HG02798 (cell line): ENCODE measurements around the gene FCRL4.
"Not testable (repeated sequence)": the region's sequence is repeated elsewhere in the genome, so short reads cannot be mapped to it uniquely, and the experiment has no call there.

Source experiments
- ATAC-seq: cut with Tn5 transposase; IDR thresholded peaks from one replicate; pipeline ENCODE4 v1.9.1; 2021; ENCODE audit warnings: mild to moderate bottlenecking; ENCODE audit not compliant: unreplicated experiment, poor library complexity

Gene FCRL4

DNA sequence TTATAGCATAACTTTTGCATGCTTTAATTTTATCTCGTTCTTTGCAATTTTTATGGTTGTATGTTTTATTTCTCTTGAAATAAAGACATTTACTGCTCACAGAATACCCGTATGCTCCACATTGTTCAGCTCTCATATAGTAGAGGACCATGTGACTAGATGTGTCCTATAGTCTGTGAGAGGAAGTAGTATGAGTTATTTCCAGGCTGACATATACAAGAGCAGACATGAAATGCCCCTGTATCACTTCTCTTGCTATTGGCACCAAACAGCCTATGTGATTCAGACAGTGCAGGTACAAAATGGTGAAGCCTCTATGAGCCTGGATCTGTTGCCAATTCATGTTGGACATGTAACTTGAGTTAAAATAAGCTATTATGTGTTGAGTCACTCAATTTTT lies 39.8 kb downstream of the FCRL4 start:
- no peak for ATAC-seq

DNA sequence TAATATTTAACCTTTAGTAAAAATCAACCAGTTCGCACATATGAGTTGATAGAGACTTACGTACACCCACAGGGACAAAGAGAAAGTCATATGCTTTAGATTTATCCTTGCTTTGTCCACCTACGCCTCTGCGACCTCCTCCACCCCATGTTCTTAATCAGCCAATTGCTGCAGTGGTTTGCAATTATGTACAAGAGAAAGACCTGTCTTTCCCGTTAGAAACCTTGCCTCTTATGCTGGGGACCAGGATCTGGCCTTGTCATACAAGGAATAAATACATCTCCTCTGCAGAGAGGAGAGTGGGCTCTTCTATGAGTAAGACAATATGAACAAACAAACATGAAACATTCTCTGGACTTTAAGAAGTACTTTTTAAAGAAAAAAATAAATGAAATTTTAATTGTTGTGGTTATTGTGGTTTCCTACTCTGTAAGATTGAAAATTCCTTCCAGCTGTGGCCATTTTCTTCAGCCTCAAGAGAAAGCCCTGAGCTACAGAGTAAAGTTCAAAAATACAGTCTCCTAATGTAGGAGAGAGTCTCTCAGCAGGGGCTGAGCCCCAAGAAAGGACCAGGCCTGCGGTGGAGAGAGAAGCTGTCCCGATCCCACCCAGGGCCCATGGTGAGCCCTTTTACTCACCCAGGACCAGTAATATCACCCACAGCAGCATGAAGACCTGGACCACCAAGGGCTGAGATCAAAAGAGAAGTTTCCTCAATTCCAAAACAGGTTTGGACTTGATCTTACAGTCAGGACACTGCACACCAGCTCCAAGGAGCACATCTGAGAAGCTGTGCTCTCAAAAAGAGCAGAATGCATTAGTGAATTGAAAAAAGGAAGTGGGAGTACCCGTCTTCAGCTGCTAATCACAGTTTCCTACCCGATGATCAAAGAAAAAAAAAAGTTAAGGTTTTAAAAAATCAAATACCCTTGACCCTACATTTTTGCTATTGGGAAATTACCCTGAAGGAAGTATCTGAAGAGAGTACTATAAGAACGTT lies 45.9 kb downstream of the FCRL4 start, which contains the start of gene FCRL5:
TSS of gene FCRL5 (minus strand) at position 822 of the 1,000 bp plus-strand sequence. CDS start at position 669, 153 bp downstream.
- ATAC-seq: peak; percentile 80

DNA sequence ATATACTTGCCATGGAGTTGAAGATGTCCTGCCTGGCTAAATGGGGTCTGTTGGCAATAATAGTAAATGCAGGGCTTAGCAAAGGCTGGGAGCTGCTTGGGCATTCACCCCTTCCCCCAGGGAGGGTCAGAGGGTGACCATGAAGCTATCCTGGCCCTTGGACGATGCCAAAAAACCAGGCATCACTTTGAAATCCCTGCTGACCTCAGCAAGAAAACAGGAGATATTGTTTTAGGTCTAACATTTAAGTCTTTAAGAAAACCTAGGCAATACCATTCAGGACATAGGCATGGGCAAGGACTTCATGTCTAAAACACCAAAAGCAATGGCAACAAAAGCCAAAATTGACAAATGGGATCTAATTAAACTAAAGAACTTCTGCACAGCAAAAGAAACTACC lies 49.8 kb downstream of the FCRL4 start:
- ATAC-seq: not testable (repeated sequence)

DNA sequence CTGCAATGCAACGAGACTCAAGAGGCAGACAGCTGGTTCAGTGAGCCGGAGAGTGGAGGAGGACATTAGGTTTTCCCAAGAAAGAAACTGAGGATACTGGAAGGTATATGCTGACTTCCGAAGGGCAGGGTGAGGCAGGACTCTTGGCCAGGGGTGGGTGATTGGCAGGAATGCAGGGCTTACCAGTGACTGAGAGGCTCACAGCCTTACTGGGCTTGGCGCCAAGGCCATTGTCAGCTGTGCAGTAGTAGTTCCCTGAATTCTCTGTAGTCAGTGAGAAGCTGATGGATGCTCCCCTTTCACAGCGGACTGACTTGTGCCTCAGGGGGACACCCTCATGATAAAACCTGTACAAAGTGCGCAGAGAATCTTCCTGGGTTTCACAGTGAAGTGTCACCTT lies 55.2 kb downstream of the FCRL4 start:
- no peak for ATAC-seq

DNA sequence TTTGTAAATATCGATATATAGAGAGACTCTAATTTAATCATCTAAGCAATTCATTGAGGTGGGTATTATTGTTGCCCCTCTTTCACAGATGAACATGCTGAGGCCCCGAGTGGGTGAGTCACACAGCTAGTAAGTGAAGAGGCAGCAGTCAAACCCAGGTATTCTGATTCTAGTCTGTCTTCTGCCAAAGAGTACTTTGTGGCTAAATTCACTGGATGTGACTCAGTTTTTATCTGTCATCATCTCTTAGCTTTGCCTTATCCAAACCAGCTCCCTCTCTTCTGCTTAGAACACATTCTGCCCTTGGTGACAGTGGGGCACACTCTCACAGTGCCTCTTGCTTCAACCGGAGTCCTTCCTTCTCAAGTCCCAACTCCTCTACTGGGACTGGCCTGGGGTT lies 57.0 kb downstream of the FCRL4 start:
- no peak for ATAC-seq

DNA sequence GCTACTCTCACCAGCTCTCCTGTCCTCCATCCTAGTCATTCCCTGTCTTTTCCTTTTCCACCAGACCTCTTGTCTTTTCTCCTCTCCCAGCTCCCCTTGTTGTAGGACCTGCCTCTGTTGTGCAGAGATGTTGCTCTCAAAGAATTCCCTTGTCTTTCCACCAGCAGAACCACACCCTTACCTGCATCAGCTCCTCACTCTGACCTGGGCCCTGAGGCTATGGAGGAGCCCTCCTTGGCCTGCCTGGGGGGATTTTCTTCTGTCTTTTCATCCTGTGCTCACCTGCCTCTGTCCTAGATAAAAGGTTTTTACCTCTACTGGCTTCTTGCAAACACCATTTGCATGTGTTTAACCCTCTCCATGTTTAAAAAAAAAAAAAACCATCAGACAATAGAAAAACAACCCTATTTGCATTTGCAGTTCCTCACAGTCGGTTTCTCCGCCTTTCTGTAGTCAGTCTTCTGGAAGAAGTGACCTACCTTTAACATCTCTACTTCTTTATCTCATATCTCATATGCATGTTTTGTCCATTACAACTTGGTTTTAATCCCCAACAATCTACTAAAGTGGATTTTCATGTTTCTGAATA lies 57.6 kb downstream of the FCRL4 start:
- ATAC-seq: no peak

DNA sequence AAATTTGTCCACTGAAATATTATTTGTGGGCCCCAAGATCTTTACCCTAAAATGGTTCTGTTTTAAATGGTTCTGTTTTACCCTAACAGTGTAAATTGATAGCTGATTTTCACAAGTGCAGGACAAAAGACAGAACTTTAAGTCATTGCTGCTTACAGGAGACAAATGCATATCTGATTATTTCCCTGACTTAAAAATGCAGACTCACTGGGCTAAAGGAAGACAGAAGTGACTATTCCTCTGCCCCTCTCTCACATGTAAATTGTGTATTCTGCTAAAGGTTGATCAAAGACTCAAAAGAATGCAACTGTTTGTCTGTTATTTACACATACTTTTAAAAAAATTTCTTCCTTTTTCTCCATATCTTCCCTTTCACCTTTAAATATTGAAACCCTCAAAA lies 58.3 kb downstream of the FCRL4 start:
- no peak for ATAC-seq

DNA sequence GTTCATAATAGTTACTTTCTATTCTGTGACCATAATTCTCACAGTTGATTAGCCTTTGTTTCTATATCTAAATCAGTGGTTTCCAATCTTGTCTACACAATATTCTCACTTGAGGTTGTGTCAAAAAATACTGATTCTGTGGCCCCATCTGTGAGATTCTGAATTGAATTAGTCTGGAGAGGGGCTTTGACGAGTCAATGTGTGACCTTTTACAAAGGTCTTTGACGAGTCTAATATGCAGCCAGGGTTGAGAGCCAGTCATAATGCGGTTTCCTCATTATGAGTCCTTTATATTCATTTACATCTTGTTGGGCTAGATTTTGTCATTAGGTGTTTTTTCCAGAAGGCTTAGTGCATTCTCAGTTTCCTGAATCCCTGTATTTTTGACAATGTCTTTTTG lies 65.3 kb downstream of the FCRL4 start:
- ATAC-seq: no peak

DNA sequence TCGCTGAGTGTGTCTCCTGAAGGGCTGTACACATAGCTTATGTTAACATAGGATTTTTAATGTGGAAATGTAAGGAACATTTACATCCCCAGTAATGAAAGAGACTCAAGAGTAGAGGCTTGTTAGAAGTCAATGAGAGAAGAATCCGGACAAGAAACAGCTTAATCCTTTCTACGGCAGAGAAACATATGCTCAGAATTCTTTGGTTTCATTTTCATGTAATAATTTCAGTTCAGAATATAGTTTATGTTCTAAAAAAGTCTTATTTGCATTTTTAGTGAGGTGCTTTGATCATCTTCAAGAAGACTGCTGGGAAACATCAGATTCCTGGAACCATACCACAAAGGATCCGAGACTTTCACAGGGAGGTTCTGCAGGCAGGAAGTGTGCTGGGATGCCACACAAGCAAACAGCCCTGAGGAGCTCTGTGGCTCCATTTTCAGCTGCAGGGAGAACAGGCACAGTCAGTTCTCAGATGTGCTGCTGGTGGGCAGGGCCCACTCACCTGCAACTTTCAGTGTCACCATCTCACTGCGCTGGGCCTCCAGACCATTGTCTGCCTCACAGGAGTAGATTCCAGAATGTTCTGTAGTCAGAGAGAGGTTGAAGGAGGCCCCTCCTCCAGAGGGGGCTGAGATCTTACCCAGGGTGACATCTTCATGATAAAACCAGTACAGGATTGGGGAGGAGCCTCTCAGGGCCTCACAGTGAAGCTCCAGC lies 74.0 kb downstream of the FCRL4 start:
- ATAC-seq: peak; percentile 87
